Middle frontal gyrus (tissue), 1 donor: ENCODE data around the gene SCAMP5.

Experiments used
- DNase-seq: peaks from one replicate; pipeline ENCODE4 v3.0.0-alpha.2; 2015; ENCODE audit warnings: low spot score; ENCODE audit errors: extremely low spot score

The SCAMP5 gene

DNA sequence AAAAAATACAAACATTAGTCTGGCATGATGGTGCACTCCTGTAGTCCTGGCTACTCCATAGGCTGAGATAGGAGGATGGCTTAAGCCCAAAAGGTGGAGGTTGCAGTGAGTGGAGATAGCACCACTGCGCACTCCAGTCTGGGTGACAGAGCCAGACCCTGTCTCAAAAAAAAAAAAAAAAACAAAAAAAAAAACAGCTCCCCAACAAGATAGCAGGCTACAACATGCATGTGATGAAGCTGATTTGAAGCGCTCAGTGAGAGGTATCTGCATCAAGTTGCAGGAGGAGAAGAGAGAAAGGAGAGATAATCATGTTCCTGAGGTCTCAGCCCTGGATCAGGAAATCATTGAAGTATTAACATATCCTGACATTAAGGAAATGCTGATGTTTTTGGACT is 27.4 kb downstream of the SCAMP5 start:
- no peak for DNase-seq

DNA sequence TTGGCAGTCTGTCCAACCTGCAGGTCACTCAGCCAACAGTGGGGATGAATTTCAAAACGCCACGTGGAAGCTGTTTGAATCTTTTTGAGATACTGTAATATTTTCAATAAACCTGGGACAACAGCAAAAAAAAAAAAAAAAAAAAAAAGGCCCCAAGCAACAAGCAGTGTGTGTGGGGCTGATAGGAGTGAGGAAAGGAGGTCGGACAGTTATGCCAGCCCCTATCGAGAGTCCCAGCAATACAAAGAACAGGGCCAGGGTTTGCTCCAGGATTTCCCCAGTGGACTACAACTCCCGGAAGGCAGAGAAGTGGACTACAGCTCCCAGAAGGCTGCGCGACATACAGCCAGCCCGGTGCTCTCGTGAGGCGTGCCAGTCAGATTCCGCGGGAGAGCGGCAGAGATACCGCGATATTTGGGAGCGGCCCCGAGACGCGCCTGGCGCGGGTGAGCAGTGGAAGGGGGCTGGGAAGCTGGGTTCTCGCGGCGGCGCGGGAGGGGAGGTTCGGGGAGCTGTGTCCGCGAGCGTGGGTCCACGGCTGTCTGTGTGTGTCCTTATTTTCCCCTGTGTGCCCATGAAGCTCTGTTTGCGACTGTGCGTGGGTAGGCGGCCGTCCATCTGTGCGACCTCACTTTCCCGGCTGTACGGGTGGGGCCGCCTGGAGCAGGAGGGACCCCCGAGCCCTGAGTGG is 28.0 kb downstream of the SCAMP5 start, which contains the start of gene PPCDC:
Gene PPCDC (plus strand): TSS at position 410 of the 691 bp plus-strand sequence. CDS start 4,729 bp downstream, outside the sequence.
- DNase-seq = peak; percentile 94

DNA sequence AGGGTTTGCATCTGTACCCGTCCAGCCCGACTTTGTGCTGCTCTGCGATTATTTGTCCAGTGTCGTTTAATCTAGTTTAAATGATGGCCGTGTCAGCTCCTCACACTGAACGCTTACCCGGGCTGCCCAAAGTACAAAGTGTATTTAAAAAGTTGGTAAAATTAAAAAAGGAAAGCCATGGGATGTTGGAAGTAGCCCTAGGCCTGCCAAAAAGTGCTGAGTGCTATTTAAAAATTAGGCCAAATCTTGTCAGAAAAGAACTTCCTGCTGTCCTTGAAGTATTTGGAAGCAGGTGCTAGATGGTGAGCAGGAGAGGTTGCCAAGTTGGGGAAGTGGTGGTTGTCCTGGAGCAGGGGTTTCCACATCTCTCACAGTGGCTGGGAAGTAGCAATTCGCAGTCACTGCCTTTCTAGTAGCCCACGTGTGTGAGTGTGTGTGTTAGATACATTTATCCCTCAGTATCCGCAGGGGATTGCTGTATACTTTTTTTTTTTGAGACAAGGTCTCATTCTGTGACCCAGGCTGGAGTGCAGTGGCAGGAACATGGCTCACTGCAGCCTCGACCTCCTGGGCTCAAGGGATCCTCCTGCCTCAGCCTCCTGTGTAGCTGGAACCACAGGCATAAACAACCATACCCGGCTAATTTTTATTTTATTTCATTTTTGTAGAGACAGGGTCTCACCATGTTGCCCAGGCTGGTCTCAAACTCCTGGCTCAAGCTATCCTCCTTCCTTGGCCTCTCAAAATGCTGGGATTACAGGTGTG is 28.7 kb downstream of the SCAMP5 start:
- DNase-seq = no peak

DNA sequence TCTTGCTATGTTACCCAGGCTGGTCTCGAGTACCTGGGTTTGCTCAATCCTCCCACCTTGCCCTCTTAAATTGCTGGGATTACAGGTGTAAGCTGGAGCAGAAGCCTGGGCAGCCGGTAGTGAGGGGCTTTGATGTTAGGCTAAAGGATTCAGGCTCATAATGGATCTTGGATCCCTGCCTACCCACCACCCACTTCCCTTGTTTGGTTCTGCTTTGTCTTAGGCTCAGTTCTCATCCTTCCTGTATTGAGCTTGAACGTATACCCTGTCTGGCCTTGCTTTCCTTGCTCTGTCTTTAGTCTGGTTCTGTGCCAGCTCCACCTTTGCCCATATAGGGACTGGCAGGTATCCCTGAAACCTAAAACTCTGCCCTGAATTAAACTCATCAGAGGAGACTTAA is 29.7 kb downstream of the SCAMP5 start:
- DNase-seq = no peak

DNA sequence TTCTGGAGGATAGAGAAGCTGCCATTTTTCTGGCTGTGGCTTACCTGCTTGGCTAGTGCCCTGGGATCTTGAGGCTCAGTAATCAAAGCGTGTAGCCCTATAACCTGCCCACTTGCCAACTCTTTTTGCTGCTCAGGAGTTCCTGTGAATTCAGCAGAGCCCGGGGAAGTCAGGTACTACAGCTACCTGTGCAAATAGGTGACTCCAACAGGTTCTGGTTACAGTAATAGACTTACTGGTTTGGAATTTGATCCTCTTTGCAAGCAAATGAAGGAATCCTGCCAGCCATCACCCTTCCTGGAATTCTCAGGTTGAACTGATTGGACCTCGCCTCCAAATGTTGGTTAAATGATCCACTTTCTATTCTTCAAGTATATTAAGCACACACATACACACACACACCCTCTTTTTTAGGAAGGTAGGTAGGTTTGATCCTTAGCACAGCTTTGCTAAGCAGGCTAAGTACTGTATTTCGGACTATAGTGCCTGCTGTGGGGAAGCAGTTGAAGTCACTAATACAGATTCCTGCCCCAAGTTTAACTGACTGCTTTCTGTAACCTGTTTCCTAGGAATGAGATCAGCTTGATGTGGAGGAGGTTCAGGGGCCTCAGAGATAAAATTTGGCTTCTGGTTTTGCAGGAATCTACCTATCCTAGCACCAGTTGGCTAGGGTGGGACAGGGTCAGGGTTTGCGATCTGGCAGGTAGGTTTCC is 30.3 kb downstream of the SCAMP5 start:
- no peak for DNase-seq

DNA sequence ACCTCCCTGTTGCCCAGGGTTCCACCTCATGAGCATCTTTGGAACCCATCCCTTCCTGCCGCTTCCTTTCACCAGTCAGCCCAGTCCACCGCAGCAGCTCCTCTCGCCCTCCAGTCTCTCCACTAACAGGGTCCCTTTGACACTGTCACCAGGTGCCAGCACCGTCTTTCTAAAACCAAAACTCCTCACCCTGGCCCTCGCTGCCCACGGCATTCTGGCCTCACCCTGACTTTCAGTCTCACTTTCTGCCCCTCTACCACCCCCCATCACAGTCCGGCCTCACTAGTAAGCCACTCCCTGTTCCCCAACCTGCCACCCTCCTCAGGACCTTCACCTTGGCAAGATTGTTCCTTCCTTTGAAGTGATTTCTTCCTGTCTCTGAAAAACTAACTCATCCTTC is 32.2 kb downstream of the SCAMP5 start:
- no peak for DNase-seq

DNA sequence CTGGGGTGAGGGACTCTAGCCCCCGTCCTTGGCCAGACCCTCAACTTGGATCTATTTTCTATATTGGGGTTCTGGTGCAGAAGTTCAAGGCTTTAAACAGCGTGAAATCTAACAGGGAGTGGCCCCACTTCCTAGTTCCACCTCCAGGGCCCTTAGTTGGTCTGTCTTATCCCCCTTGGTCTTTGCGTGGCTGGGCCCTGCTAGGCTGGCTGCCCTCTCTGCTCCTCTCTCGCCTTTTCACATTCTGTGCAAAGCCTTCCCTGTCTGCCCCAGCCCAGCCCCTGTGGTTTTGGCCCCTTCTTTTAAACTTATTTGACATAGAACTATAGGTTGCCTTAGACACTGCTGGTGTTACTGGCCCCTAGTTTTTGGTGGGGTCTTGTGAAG is 33.6 kb downstream of the SCAMP5 start:
- no peak for DNase-seq

DNA sequence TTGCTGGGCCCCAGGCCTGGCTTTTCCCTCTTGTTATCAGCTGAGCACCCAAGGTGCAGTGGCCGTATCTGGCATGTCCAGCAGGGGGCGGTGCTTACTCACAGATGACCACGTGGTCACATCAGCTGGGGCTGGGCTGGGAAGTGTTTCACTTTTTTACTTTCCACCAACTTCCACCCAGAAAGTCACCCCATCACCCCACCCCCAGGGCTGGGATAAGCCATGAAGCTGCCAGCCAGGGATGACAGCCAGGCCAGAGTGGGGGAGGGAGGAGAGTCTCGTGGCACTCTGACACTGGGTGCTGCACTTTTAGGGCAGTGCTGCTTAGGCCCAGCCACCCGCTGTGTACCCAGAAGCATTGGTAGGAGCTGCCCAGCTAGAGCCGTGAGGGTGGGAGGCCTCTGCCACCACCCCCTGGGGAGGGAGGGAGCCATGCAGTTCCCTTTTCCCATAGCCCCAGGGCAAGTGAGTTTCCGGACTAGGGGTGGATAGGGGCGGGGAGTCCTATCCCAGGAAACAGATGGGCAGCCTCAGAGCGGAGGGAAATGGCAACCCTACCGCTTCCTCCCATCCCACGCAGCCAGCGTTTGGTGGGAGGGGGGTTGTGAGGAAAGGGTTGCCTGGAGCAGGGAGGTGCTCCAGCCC is 34.1 kb downstream of the SCAMP5 start:
- peak; percentile 82 for DNase-seq

DNA sequence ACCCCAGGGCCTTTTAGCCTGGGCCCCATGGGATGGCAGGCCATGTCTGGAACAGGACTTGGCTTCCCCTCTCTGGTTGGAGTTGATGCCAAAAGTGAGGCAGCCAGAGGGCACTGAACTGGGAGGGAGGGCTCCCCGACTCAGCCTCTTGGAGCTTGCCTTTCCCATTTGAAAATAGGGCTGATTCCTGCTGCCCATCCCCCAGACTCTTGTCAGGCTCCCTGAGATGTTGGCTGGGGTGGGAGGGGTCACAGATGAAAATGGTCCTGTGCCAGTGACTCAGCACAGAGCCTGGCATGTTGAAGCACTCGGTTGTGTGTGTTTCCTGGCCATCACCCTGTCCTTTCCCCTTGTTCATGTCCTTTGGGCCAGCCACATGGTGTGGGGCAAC is 34.7 kb downstream of the SCAMP5 start:
- DNase-seq = no peak

DNA sequence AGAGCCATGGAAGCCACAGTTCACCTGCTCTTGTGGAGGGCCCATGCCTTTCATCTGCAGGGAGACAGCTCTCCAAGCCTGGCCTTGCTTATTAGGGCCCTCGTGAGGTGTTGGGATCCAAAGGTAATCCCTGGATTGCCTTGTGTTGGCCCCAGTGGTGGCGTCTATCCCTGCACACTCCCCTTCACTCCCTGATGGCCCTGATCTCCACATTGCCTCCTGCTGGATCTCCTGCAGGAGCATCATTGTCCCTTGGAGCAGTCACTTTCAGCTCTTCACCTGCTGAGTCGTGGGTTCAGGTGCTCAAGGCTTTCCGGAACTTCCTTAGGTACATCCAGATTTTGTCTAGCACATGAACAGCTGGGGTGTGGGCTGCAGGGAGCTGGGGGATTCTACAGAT is 35.1 kb downstream of the SCAMP5 start:
- no peak for DNase-seq

DNA sequence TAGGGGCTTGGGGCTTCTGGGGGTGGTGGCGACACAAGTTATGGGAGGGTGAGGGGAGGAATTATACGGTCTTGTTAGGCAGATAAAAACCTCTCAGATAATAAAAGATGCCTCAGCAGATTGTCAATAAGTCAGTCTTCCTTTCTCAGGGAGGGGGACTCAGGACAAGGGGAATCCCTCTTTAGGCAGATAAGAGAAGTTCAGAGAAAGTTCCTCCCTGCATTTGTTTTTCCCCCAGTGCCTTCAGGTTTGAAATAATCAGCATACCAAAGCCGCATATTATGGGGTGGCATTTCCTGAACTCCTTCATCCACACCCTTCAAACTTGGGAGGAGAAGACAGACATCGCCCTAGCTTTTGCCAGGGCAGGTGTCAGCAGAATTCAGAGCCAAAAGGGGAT is 36.5 kb downstream of the SCAMP5 start:
- DNase-seq = no peak

DNA sequence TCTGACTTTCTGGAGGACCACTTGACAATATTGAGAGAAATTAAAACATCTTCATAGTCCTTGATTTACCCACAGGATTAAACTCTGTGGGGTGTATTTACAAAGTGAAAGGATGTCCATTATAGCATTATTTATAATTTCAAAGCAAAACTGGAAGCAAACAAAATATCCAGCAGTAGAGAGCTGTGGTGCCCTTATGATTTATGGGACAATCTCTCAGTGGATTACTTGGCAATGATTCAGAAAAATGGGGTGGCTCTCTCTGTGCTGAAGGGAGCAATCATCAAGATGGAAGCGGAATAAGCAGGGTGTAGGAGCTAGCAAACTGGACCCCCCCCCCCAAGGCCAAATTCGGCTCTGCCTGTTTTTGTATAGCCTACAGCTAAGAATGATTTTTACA is 37.0 kb downstream of the SCAMP5 start:
- DNase-seq = no peak

DNA sequence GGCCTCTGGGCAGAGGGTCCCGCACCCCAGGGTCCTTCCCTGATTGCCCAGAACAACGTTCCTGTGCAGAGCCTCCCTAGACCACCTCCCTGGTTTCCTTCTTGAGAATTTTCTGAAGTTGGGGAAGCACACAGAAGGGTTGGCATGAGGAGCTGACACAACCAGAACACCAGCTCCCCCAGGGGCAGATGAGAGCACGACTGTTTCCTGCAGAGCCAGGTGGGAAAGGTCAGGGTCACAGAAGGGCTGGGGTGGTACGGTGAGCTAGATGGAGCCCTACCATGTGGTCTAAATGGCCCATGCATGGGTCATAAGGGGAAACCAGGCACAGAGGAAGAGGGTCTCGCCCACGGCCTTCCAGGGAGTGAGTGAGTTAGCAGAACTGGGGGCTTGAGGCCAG is 38.4 kb downstream of the SCAMP5 start:
- no peak for DNase-seq

DNA sequence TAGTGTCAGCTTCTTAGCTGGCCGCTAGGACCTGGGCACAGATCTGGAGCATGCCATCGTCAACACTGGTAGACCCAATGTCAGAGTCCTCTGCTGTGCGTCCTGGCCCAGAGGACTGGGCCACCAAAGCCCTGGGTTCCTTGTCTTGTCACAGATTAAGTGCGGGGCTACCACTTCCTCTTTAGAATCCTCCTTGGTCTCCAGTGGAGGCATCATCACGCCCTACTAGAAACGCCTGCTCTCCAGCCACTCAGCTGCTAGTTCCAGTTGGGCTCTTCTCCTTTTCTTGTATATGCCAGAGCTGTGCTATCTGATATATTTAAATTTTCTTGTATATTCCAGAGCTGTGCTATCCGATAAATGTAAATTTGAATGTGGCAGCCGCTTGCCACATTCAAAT is 39.3 kb downstream of the SCAMP5 start:
- no peak for DNase-seq

DNA sequence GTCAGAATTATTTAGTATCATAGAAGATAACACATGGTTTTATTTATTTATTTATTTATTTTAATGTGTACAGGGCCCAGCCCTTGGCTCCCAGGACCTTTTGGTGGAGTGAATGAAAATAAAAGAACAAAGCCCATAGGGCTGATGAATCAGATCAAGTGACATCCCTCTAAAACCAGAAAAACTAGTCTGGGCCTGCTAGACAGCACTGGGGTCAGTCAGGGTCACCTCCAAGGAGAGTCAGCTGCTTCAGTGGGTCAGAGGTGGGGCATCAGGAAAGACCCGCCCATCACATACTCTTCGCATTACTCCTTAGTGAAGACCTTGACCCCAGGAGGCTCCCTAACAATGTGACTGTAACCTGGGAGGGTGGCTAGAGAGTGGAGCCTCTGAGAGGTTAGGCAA is 40.9 kb downstream of the SCAMP5 start:
- no peak for DNase-seq

DNA sequence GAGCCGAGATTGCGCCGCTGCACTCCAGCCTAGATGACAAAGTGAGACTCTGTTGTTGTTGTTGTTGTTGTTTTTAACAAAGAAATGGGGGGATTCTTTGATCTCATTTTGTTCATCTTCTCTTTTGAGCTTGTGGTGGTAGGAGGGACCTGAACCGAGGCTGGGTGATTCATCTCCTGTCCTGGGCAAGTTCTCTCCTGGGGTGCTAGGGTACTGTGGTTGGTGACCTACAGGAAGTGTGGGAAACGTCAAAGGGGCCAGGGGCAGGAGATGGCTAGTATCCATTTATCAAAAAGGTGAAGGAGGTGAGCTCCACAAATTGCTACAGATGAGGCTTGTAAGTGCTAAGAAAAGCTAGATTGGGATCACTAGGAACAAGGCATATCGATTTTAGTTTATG is 42.3 kb downstream of the SCAMP5 start:
- DNase-seq = no peak

DNA sequence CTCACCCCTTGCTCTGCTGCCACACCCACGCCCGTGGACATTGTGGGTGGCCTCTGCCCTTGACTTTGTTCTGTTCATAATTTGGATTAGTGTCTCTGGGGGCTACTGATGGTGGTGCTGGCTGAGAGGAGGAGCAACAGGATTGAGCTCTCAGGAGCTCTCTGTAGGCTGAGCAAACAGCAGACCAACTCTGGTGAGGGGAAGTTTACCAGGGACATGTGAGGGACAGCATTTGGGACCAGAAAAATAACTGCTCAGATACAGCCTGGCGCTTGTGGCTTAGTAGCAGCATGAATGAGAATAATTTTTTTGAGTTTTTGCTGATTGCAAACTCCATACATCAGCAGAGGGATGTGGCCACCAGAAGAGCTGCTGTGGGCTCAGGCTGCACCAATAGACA is 42.9 kb downstream of the SCAMP5 start:
- DNase-seq = no peak

DNA sequence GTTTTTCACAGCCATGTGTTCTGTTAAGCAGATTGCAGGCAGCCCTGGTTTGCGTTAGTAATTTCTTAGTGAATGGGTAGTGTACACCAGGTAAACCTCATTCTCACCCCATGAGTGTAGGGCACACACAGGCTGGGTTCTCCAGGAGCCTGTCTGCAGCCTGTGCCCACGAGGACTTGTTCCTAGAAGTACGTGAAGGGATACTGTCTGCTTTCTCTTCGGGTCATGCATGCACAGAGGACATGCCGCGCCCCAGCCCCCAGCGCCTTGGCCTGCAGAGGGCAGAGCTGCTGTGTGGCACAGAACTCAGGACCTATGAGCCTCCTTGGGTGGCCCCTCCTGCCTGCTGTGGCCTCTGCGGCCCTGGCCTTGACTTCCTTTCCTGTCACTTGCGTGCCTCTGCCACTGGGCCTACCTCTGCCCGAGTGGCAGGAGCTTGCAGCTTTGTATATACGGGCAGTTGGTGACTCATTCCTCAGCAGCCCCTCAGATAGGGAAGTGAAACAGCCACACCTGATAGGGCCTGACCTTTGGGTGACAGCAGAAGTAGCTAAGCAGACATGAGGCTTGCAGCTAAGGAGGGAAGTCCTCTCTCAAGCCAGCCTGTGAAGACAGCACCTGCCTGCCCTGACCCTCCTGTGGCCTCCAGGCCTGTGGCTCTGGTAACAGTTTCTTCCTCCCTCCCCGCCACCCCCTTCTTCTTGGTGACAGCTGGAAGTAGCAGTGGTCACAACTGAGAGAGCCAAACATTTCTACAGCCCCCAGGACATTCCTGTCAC is 47.6 kb downstream of the SCAMP5 start:
- no peak for DNase-seq

DNA sequence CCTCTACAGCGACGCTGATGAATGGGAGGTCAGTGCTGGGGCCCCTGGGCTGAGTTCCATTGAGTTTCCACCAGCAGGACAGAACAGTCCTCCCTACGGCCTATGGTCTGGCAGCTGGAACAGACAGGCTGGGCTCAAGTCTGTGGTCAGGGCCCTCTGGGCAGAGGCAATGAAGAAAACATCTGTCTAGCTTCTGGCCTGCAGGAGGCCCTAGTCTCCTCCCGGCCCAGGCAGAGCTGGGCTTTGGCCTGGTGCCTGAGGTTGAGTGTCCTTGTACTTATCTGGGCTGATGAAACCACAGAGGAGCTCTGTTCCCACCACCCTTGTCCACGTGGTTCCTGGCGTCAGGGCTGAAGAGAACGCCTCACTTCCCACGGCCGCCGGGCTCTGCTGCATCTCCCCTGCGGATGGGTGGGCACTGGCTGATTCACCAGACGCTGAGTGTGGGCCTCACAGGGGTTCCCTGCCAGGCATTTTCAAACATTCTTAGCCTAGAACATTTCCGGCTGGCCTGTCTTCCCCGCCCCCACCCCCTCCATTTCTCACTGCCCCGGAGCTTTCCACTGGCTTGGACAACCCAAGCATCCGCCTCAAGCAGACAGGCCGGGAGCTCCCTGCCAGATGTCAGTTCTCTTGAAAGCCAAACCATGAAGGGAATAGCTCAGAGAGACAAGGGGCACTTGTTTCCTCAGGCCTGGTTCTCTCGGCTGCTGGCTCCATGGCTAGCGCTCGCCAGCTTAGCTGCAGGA is 48.3 kb downstream of the SCAMP5 start:
- peak; percentile 86 for DNase-seq

DNA sequence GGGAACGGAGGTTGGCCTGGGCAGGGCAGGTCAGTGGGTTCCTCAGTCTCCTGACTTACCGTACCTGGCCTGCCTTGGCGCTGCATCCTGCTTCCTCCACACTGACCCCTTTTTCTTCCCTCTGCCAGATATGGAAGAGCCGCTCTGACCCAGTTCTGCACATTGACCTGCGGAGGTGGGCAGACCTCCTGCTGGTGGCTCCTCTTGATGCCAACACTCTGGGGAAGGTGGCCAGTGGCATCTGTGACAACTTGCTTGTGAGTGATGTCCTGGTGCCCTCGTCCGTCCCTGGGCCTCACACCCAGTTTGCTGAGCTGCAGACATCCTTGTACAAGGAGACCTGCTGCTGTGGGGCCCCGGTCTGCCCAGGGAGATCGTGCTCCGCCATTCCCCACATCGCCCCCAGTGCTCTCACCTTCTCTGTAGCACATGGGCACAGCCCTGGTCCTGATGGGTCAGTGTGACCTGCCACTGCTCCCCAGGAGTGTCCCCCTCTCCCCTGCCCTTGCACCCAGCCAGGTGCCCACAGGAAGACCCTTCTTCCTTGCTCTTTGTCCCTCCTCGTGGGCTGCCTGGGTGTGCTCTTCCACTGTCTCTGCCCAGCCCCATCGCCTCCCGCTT is 49.0 kb downstream of the SCAMP5 start:
- no peak for DNase-seq
